Measurements from ENCODE around the gene IL18RAP. TPM values are rescaled to one million over a fixed set of nuclear protein-coding genes. Genes with fewer than 3 reads are reported as not detected.

The IL18RAP gene
- total RNA-seq, 1 experiment from 2014 or later: not detected

GRCh38 chr2:102421890-102422759, 835 bp upstream of the IL18RAP start:
- no TSS peak for BruUV-seq (replicated peaks)
- no peaks in the 10 kb centered on the region for H3K4me1 ChIP-seq (ENCODE audit: insufficient read depth, low read length, poor library complexity, severe bottlenecking)
- CTCF ChIA-PET: no interaction called here
- POLR2A ChIA-PET (ENCODE audit: low non-redundant PET): no interaction called here
- H3K27ac ChIP-seq (ENCODE audit: low read depth, low read length, poor library complexity, severe bottlenecking): no peak overlapping the region
- intact Hi-C loops (cut with micrococcal nuclease; ENCODE audit: unreplicated experiment): no loop called here
- no peaks in the 10 kb centered on the region for H3K36me3 ChIP-seq (ENCODE audit: insufficient read depth, low read length, poor library complexity, severe bottlenecking)
- no peak for DNase-seq (ENCODE audit: low spot score)
- H3K4me3 ChIP-seq (ENCODE audit: low read depth, low read length, poor library complexity, severe bottlenecking): no peak overlapping the region
- no peaks in the 10 kb centered on the region for H3K9me3 ChIP-seq (ENCODE audit: low read depth, low read length, poor library complexity, severe bottlenecking)
- no peak for TF ChIP-seq EZH2 (IDR thresholded peaks at IDR 0.05; ENCODE audit: borderline replicate concordance, low read depth, low read length, poor library complexity, severe bottlenecking)
- peaks cover 51% of the 10 kb centered on the region for H3K27me3 ChIP-seq (replicated peaks; ENCODE audit: insufficient read depth, low read depth, low read length, poor library complexity)

GRCh38 chr2:102423368-102423767, 408 bp downstream of the IL18RAP start:
- CTCF ChIA-PET: no interaction called here
- intact Hi-C loops (cut with micrococcal nuclease; ENCODE audit: unreplicated experiment): no loop called here
- TF ChIP-seq EZH2 (IDR thresholded peaks at IDR 0.05; ENCODE audit: borderline replicate concordance, low read depth, low read length, poor library complexity, severe bottlenecking) (no peak), CTCF (conservative IDR thresholded peaks at IDR 0.05; ENCODE audit: low read depth, low read length) (no peak)
- no peaks in the 10 kb centered on the region for H3K9me3 ChIP-seq (ENCODE audit: low read depth, low read length, poor library complexity, severe bottlenecking)
- H3K27me3 ChIP-seq (replicated peaks; ENCODE audit: insufficient read depth, low read depth, low read length, poor library complexity): peaks cover 56% of the 10 kb centered on the region
- POLR2A ChIA-PET (ENCODE audit: low non-redundant PET): no interaction called here
- H3K4me1 ChIP-seq (ENCODE audit: insufficient read depth, low read length, poor library complexity, severe bottlenecking): no peaks in the 10 kb centered on the region
- BruUV-seq (replicated peaks): no TSS peak
- no peak overlapping the region for H3K27ac ChIP-seq (ENCODE audit: low read depth, low read length, poor library complexity, severe bottlenecking)
- H3K4me3 ChIP-seq (ENCODE audit: low read depth, low read length, poor library complexity, severe bottlenecking): no peak overlapping the region
- DNase-seq (ENCODE audit: low spot score): no peak
- H3K36me3 ChIP-seq (ENCODE audit: insufficient read depth, low read length, poor library complexity, severe bottlenecking): no peaks in the 10 kb centered on the region

- H3K4me3 ChIP-seq (ENCODE audit: low read depth, low read length, poor library complexity, severe bottlenecking): no peak overlapping the region
- H3K27me3 ChIP-seq (replicated peaks; ENCODE audit: insufficient read depth, low read depth, low read length, poor library complexity): peaks cover 50% of the 10 kb centered on the region
- no peak for TF ChIP-seq CTCF (conservative IDR thresholded peaks at IDR 0.05; ENCODE audit: low read depth, low read length)
- TF ChIP-seq EZH2 (IDR thresholded peaks at IDR 0.05; ENCODE audit: borderline replicate concordance, low read depth, low read length, poor library complexity, severe bottlenecking): no peak
- no peak for DNase-seq (ENCODE audit: low spot score)
- no peaks in the 10 kb centered on the region for H3K36me3 ChIP-seq (ENCODE audit: insufficient read depth, low read length, poor library complexity, severe bottlenecking)
- no peaks in the 10 kb centered on the region for H3K4me1 ChIP-seq (ENCODE audit: insufficient read depth, low read length, poor library complexity, severe bottlenecking)
- ChIA-PET CTCF (no interaction called here), POLR2A (ENCODE audit: low non-redundant PET) (no interaction called here)
- BruUV-seq (replicated peaks): no TSS peak
- H3K9me3 ChIP-seq (ENCODE audit: low read depth, low read length, poor library complexity, severe bottlenecking): no peaks in the 10 kb centered on the region
- no peak overlapping the region for H3K27ac ChIP-seq (ENCODE audit: low read depth, low read length, poor library complexity, severe bottlenecking)
- intact Hi-C loops (cut with micrococcal nuclease; ENCODE audit: unreplicated experiment): no loop called here
Observed at GRCh38 chr2:102424754-102425153, 1.8 kb downstream of the IL18RAP start.
